CD14-positive monocyte (primary cell): ENCODE measurements around the gene RPS6KA2. TPM values are rescaled to one million over a fixed set of nuclear protein-coding genes. Genes with fewer than 3 reads are reported as not detected.
"Not testable (repeated sequence)": the region's sequence is repeated elsewhere in the genome, so short reads cannot be mapped to it uniquely, and the experiment has no call there.

Experiments used
- DNase-seq, 3 donors: peaks; one replicate each; pipeline ENCODE4 v3.0.0-alpha.2; 2011 to 2022
- H2AFZ ChIP-seq: 2 replicates; pipeline ENCODE4 v1.6.0; 2012; ENCODE audit warnings: mild to moderate bottlenecking, low read depth, low read length, inconsistent platforms; ENCODE audit not compliant: insufficient read depth, poor library complexity, severe bottlenecking
- H3K27ac ChIP-seq, 2 donors: 1 replicate in 1 of 2; 2 replicates in 1 of 2; pipeline ENCODE4 v1.5.1; 2012 to 2013; ENCODE audit warnings: low read length in 2 of 2, control low read depth in 1 of 2, inconsistent platforms in 1 of 2, low read depth in 1 of 2, mild to moderate bottlenecking in 1 of 2
- H3K27me3 ChIP-seq, 2 donors: one replicate each; pipeline versions ENCODE4 v1.6.0 to v1.6.1; 2011 to 2013; ENCODE audit warnings: low read length in 2 of 2; ENCODE audit not compliant: control insufficient read depth in 2 of 2, insufficient read depth in 2 of 2
- H3K36me3 ChIP-seq, 2 donors: replicated peaks in 1 of 2; 1 replicate in 1 of 2; 2 replicates in 1 of 2; pipeline versions ENCODE4 v1.5.1 to v1.6.1; 2012 to 2013; ENCODE audit warnings: low read length in 2 of 2, control low read depth in 1 of 2, inconsistent platforms in 1 of 2, mild to moderate bottlenecking in 1 of 2; ENCODE audit not compliant: insufficient read depth in 2 of 2, control insufficient read depth in 1 of 2
- H3K4me1 ChIP-seq, 2 donors: 1 replicate in 1 of 2; 2 replicates in 1 of 2; pipeline versions ENCODE4 v1.5.1 to v1.6.1; 2012 to 2013; ENCODE audit warnings: low read length in 2 of 2, control low read depth in 1 of 2, inconsistent platforms in 1 of 2, mild to moderate bottlenecking in 1 of 2, moderate library complexity in 1 of 2; ENCODE audit not compliant: insufficient read depth in 2 of 2, control insufficient read depth in 1 of 2
- H3K4me2 ChIP-seq: replicated peaks from 2 replicates; pipeline ENCODE3; 2012; ENCODE audit warnings: low read length, moderate library complexity, mild to moderate bottlenecking; ENCODE audit not compliant: poor library complexity, severe bottlenecking; ENCODE audit errors: extremely low read depth
- H3K4me3 ChIP-seq, 3 experiments: fragments of 200-600 bp in 1 of 3; sonication (generic) in 1 of 3; replicated peaks in 1 of 3; 1 replicate in 2 of 3; 2 replicates in 1 of 3; pipeline ENCODE4 v1.5.1; 2011 to 2013; ENCODE audit warnings: low read length in 3 of 3, mild to moderate bottlenecking in 3 of 3, control low read depth in 2 of 3, low read depth in 2 of 3, inconsistent platforms in 1 of 3, moderate library complexity in 1 of 3
- H3K79me2 ChIP-seq: 2 replicates; pipeline ENCODE4 v1.6.0; 2012; ENCODE audit warnings: mild to moderate bottlenecking, control low read depth, inconsistent platforms, low read length, moderate library complexity; ENCODE audit not compliant: insufficient read depth
- H3K9ac ChIP-seq: 2 replicates; pipeline ENCODE4 v1.6.0; 2017; ENCODE audit warnings: low read length, mild to moderate bottlenecking; ENCODE audit not compliant: insufficient read depth, poor library complexity, severe bottlenecking
- H3K9me3 ChIP-seq, 2 donors: replicated peaks in 1 of 2; 1 replicate in 1 of 2; 2 replicates in 1 of 2; pipeline versions ENCODE4 v1.5.1 to v1.6.1; 2012 to 2013; ENCODE audit warnings: low read length in 2 of 2, control low read depth in 1 of 2; ENCODE audit not compliant: control insufficient read depth in 1 of 2, insufficient read depth in 1 of 2
- H4K20me1 ChIP-seq: 2 replicates; pipeline ENCODE4 v1.6.0; 2012; ENCODE audit warnings: mild to moderate bottlenecking, low read length, control low read depth, moderate library complexity; ENCODE audit not compliant: insufficient read depth
- H3K27ac Mint-ChIP-seq, 7 donors: one replicate each; pipeline ENCODE4 v1.8.0; 2020; ENCODE audit warnings: mild to moderate bottlenecking in 7 of 7, mixed read lengths in 7 of 7, moderate library complexity in 6 of 7, inconsistent platforms in 2 of 7
- H3K27me3 Mint-ChIP-seq, 3 donors: one replicate each; pipeline ENCODE4 v1.8.0; 2021 to 2022; ENCODE audit warnings: low read depth in 3 of 3, mild to moderate bottlenecking in 3 of 3, mixed read lengths in 3 of 3, moderate library complexity in 3 of 3, inconsistent platforms in 1 of 3
- H3K36me3 Mint-ChIP-seq, 2 donors: one replicate each; pipeline ENCODE4 v1.8.0; 2020; ENCODE audit warnings: mixed read lengths in 2 of 2, inconsistent platforms in 1 of 2, mild to moderate bottlenecking in 1 of 2
- H3K4me1 Mint-ChIP-seq: one replicate; pipeline ENCODE4 v1.8.0; 2020; ENCODE audit warnings: mild to moderate bottlenecking, mixed read lengths
- H3K4me3 Mint-ChIP-seq, 2 donors: one replicate each; pipeline ENCODE4 v1.8.0; 2020; ENCODE audit warnings: mild to moderate bottlenecking in 2 of 2, mixed read lengths in 2 of 2, moderate library complexity in 1 of 2
- H3K9me3 Mint-ChIP-seq, 7 donors: one replicate each; pipeline ENCODE4 v1.8.0; 2020 to 2022; ENCODE audit warnings: mixed read lengths in 7 of 7, mild to moderate bottlenecking in 6 of 7, moderate library complexity in 6 of 7, inconsistent platforms in 2 of 7
- CTCF ChIP-seq: fragments of 200-600 bp; IDR thresholded peaks from one replicate; pipeline ENCODE4 v1.8.0; 2022; ENCODE audit warnings: antibody characterized with exemption, mild to moderate bottlenecking
- WGBS: methylation state at CpG from one replicate; pipeline ENCODE4 v1.1.5; 2013; ENCODE audit warnings: missing lambda C conversion rate; ENCODE audit not compliant: insufficient coverage; 5-methylcytosine and 5-hydroxymethylcytosine counted together
- intact Hi-C, 2 donors: fragments of 100-400 bp; cut with micrococcal nuclease; formaldehyde crosslinking; loops; one replicate each; pipeline versions ENCODE4 v1.15.0 to v1.15.1; 2023
- polyA plus RNA-seq, 3 donors: library from polyadenylated mRNA; depleted of rRNA in 1 of 3; unstranded in 2 of 3; stranded (reverse) in 1 of 3; fragments of 300-500 nt in 2 of 3; fragments of >200 nt in 1 of 3; fragmentation: Illumina TruSeq in 2 of 3; gene quantifications; 1 replicate in 2 of 3; 2 replicates in 1 of 3; pipeline ENCODE4 v1.2.3, GENCODE V29; 2012 to 2021

RPS6KA2 gene
- polyA plus RNA-seq, 3 donors, result 1.4 to 3.1 (median 1.9) TPM

DNA sequence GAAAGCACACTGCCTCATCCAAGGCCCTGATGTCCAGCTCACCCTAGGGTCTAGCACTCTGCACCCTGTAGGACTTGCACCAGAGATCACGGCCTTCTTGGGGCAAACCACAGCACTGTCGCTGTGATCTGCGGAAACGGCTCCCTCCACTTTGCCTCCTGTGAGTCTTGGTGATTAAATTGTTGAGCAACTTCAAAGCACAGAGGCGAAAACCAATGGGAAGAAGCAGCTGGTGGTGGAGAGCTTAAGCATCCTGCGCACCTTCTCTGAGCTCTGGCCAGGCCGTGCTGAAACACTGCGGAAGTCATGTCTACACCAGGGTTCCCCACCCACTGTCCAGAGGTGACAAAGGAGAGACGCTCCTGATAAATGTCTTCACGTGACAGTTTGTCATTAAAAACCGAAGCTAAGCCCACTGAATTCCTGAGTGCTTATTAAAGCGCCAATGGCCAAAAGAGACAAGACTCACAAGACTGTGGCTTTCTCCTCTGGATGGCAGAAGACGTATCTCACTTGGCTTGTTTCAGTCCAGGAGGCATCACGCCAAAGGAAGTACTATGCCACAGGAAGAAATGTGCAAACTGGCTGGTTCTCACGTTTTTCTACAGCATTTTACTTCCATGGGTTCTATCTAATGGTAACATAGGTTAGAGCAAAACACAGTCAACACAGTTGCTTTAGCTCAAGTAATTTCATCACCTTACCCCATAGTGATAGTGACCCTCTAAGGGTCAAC is 43.7 kb downstream of the RPS6KA2 start:
- Mint-ChIP-seq H3K4me3 (no peak overlapping the region), H3K27me3 (peaks cover 0 to 2% (median 0%) of the 10 kb centered on the region in 3 donors), H3K9me3 (peaks cover 0 to 3% (median 0%) of the 10 kb centered on the region in 7 donors), H3K36me3 (no peaks in the 10 kb centered on the region), H3K27ac (peak overlapping the region in 1 of 7 donors; percentile 53), H3K4me1 (peaks cover 33% of the 10 kb centered on the region)
- H3K79me2 ChIP-seq, result no peaks in the 10 kb centered on the region
- H4K20me1 ChIP-seq, result no peaks in the 10 kb centered on the region
- no peak overlapping the region for H3K27ac ChIP-seq
- no peak overlapping the region for H3K9ac ChIP-seq
- no peak overlapping the region for H3K4me3 ChIP-seq
- H3K36me3 ChIP-seq, result no peaks in the 10 kb centered on the region
- peaks cover 32 to 35% of the 10 kb centered on the region in 2 donors for H3K4me1 ChIP-seq
- intact Hi-C loops, result no loop called here
- DNase-seq, result no peak
- WGBS, result 33% methylated on average over 14 of the region's 15 CpGs
- no peak overlapping the region for H3K4me2 ChIP-seq
- H3K9me3 ChIP-seq, result no peaks in the 10 kb centered on the region
- no peaks in the 10 kb centered on the region for H3K27me3 ChIP-seq
- no peak for TF ChIP-seq CTCF
- no peak overlapping the region for H2AFZ ChIP-seq

DNA sequence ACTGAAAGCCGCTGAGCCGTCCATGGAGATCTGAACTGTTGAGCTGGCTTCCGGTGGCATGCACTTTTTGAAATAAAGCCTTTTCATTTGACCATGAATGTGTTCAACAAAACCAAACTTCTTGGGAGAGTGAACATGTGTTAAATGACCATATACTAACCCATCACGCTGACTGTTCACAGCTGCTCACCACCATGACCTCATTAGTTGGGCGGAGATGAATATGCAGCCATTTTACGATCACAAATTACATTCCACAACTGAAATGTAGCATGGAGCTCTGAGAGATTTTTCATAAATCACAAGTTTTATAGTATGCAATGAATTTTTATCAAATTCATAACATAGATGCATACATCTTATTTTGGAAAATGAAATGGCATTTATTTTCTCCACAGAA is 44.8 kb downstream of the RPS6KA2 start:
- no peak overlapping the region for H2AFZ ChIP-seq

GRCh38 chr6:166581801-166582200 is 45.2 kb downstream of the RPS6KA2 start:
- intact Hi-C loops, H3K9me3 Mint-ChIP-seq, DNase-seq, H3K9ac ChIP-seq, H3K4me2 ChIP-seq, H2AFZ ChIP-seq, H3K9me3 ChIP-seq, H3K79me2 ChIP-seq, H3K36me3 Mint-ChIP-seq, H3K27ac ChIP-seq, H3K4me3 Mint-ChIP-seq, H4K20me1 ChIP-seq, H3K27me3 ChIP-seq, H3K4me3 ChIP-seq, H3K27me3 Mint-ChIP-seq, H3K36me3 ChIP-seq, H3K27ac Mint-ChIP-seq: not testable (repeated sequence)
- peaks cover 17 to 20% of the 10 kb centered on the region in 2 donors for H3K4me1 ChIP-seq
- 98% methylated on average over 7 of the region's 8 CpGs for whole genome bisulfite sequencing
- H3K4me1 Mint-ChIP-seq, result peaks cover 20% of the 10 kb centered on the region

More for the DNA sequence above, 44.8 kb downstream of the RPS6KA2 start:
- H3K36me3 Mint-ChIP-seq, result no peaks in the 10 kb centered on the region
- no CpG with 5 or more reads among the region's 6 CpGs for WGBS
- no peak overlapping the region for H3K27ac ChIP-seq
- H3K36me3 ChIP-seq, result no peaks in the 10 kb centered on the region
- peaks cover 22% of the 10 kb centered on the region for H3K4me1 Mint-ChIP-seq
- peaks cover 21 to 24% of the 10 kb centered on the region in 2 donors for H3K4me1 ChIP-seq
- no peak overlapping the region for H3K4me3 Mint-ChIP-seq
- no peaks in the 10 kb centered on the region for H3K79me2 ChIP-seq
- H3K4me3 ChIP-seq, result no peak overlapping the region
- intact Hi-C loops, result no loop called here
- peaks cover 0 to under 1% of the 10 kb centered on the region in 2 donors for H3K9me3 ChIP-seq
- no peak overlapping the region for H3K27ac Mint-ChIP-seq
- no peak for TF ChIP-seq CTCF
- no peak for DNase-seq
- H4K20me1 ChIP-seq, result no peaks in the 10 kb centered on the region
- no peaks in the 10 kb centered on the region for H3K27me3 ChIP-seq
- H3K9me3 Mint-ChIP-seq, result peaks cover 0 to 4% (median 0%) of the 10 kb centered on the region in 7 donors
- no peak overlapping the region for H3K4me2 ChIP-seq
- peaks cover 0 to 2% (median 0%) of the 10 kb centered on the region in 3 donors for H3K27me3 Mint-ChIP-seq
- no peak overlapping the region for H3K9ac ChIP-seq
